ENCODE measurements around the gene TOLLIP.

DNA sequence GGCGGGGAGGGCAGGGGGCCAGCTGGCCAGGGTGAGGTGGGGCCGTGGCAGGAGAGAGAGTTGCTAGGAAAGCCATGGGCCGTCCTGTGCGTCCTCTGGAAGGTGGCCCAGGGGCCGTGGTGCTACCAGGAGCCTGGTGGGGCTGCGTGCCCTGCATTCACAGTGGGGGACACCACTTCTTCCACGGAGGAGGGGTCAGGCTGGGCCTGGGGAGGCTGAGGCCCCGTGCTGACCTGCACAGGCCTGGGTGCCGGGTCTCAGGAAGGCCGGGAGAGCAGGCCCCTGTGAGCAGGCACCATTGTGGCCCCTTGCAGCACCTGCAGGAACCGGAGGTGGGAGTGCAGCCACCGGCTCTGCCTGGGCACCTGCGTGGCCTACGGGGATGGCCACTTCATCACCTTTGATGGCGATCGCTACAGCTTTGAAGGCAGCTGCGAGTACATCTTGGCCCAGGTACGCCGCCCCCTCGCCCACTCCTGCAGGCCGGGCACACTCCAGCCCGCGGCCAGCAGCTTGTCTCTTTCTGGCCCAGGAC lies 74.6 kb downstream of the TOLLIP start:
- TF ChIP-seq, protein P1, sequence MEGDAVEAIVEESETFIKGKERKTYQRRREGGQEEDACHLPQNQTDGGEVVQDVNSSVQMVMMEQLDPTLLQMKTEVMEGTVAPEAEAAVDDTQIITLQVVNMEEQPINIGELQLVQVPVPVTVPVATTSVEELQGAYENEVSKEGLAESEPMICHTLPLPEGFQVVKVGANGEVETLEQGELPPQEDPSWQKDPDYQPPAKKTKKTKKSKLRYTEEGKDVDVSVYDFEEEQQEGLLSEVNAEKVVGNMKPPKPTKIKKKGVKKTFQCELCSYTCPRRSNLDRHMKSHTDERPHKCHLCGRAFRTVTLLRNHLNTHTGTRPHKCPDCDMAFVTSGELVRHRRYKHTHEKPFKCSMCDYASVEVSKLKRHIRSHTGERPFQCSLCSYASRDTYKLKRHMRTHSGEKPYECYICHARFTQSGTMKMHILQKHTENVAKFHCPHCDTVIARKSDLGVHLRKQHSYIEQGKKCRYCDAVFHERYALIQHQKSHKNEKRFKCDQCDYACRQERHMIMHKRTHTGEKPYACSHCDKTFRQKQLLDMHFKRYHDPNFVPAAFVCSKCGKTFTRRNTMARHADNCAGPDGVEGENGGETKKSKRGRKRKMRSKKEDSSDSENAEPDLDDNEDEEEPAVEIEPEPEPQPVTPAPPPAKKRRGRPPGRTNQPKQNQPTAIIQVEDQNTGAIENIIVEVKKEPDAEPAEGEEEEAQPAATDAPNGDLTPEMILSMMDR (IDR thresholded peaks at IDR 0.05), result no peak
- TF ChIP-seq EP300 (IDR thresholded peaks at IDR 0.05) (no peak), POLR2A (IDR thresholded peaks at IDR 0.05) (no peak)

Measured in tibial nerve (tissue), 4 donors.